Measurements from ENCODE around the gene SORCS1.

SORCS1 gene

DNA sequence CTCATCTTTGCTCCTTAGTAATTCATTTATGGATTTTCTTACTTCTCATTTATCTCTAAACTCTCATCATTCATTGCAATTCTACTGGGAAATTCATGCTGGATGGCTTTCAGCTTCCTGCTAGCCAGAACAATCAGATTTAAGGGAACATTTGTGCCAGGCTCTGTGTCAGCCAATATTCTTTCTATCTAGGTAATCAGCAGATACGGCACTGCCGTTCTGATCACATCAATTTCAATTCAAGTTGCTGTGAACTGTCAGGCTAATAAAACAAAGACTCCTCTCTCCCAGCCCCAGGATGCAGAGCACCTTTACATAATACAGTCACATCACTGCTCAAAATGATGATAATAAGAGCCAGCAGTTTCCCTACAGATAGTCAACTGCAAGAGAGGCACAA lies 468.3 kb downstream of the SORCS1 start:
- TF ChIP-seq, protein P1, sequence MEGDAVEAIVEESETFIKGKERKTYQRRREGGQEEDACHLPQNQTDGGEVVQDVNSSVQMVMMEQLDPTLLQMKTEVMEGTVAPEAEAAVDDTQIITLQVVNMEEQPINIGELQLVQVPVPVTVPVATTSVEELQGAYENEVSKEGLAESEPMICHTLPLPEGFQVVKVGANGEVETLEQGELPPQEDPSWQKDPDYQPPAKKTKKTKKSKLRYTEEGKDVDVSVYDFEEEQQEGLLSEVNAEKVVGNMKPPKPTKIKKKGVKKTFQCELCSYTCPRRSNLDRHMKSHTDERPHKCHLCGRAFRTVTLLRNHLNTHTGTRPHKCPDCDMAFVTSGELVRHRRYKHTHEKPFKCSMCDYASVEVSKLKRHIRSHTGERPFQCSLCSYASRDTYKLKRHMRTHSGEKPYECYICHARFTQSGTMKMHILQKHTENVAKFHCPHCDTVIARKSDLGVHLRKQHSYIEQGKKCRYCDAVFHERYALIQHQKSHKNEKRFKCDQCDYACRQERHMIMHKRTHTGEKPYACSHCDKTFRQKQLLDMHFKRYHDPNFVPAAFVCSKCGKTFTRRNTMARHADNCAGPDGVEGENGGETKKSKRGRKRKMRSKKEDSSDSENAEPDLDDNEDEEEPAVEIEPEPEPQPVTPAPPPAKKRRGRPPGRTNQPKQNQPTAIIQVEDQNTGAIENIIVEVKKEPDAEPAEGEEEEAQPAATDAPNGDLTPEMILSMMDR (IDR thresholded peaks at IDR 0.05; ENCODE audit: insufficient read depth, low read depth, low read length, missing control alignments), result no peak
- no peak for DNase-seq (ENCODE audit: low read depth)
- no peak overlapping the region for H3K4me3 ChIP-seq (ENCODE audit: low read depth, low read length)

DNA sequence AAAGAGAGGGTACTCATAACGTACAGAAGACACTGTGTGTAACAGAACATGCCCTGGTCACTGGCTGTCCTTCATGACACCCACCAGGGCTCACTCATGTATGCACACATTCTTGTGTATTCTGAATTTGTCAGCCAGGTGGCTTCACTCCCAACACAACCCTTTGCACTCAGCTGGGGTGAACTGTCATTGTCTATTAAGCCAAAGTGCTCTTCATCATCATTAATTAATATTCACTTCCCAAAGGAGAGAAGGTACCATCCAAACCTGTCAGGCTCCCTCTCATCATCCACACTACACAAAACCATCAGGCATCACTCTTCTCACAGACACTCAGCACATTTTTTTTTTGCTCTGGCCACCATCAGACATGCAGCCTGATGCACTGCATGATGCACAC lies 469.8 kb downstream of the SORCS1 start:
- no peak overlapping the region for H3K4me3 ChIP-seq (ENCODE audit: low read depth, low read length)
- TF ChIP-seq, protein P1 (IDR thresholded peaks at IDR 0.05; ENCODE audit: insufficient read depth, low read depth, low read length, missing control alignments), result no peak
- no peak for DNase-seq (ENCODE audit: low read depth)

GRCh38 chr10:106682175-106682574 lies 482.3 kb downstream of the SORCS1 start:
- DNase-seq (ENCODE audit: low read depth), result no peak
- H3K4me3 ChIP-seq (ENCODE audit: low read depth, low read length), result no peak overlapping the region
- TF ChIP-seq, protein P1 (IDR thresholded peaks at IDR 0.05; ENCODE audit: insufficient read depth, low read depth, low read length, missing control alignments), result no peak

GRCh38 chr10:106680061-106680460 lies 484.4 kb downstream of the SORCS1 start:
- H3K4me3 ChIP-seq (ENCODE audit: low read depth, low read length), result no peak overlapping the region
- TF ChIP-seq, protein P1 (IDR thresholded peaks at IDR 0.05; ENCODE audit: insufficient read depth, low read depth, low read length, missing control alignments), result no peak
- DNase-seq (ENCODE audit: low read depth), result no peak

DNA sequence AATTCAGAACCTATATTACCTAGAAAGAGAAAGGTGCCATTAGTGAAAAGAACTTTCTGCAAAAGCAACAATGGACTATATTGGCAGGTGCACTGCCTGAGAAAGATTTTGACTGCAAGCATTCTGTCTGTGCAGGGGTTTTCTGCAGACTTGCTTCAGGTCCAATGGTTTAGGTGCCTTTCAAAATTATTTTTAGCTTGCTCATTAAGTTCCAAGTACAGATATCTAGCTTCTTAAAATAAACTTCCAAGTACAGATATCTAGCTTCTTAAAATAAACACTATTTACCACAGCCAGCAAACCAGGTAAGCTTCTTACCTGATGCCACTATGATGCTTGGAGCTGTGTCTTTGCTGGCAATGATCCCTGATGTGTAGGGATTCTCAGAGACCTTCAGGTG lies 485.2 kb downstream of the SORCS1 start:
- TF ChIP-seq, protein P1 (IDR thresholded peaks at IDR 0.05; ENCODE audit: insufficient read depth, low read depth, low read length, missing control alignments), result no peak
- H3K4me3 ChIP-seq (ENCODE audit: low read depth, low read length), result no peak overlapping the region
- DNase-seq (ENCODE audit: low read depth), result no peak

DNA sequence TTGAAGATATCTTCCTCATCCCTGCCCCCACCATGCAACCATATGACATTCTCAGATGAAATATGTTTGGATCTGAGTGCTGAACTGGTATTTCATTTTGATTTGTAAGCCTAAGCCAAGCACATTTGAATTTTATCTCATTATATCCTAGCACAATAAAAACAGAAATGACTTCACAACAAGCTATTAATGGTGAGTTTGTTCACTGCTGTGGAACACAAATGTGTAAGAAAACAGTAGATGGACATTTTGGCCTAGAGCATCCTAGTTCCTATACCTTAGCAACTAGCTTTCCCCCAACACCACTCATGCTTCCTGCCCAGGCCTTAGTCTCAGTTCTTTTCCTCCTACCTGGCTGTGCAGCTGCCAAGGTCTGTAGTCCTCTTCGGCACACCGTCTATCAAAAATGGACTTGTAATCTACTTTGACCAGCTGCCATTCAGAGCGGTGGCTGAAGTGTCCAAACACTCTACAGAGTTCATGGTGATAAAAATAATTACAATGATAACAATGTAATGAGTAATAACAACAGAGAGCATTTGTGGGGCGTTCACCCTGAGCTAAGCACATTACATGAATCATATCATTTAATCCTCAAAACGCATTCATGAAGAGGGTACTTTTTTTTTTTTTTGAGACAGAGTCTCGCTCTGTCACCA lies 491.9 kb downstream of the SORCS1 start:
- TF ChIP-seq, protein P1 (IDR thresholded peaks at IDR 0.05; ENCODE audit: insufficient read depth, low read depth, low read length, missing control alignments), result no peak
- H3K4me3 ChIP-seq (ENCODE audit: low read depth, low read length), result no peak overlapping the region
- DNase-seq (ENCODE audit: low read depth), result no peak

DNA sequence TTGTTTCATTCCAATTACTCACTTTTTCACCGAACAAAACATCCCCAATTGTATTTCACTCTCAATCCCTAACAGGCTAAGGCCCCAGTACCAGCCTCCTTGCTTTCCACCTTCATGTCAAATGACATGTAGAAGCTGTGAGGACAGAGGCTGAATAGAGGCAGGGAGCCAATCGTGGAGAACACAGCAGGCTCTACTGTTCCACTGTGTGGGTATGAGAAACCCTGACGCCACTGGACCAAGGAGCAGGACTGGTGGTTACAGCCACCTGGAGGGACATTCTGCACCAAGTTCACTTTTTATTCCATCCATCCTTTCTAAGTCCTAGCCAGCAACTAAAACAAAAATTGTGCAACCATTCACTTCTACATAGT lies 502.8 kb downstream of the SORCS1 start:
- DNase-seq (ENCODE audit: low read depth), result no peak
- H3K4me3 ChIP-seq (ENCODE audit: low read depth, low read length), result no peak overlapping the region
- TF ChIP-seq, protein P1 (IDR thresholded peaks at IDR 0.05; ENCODE audit: insufficient read depth, low read depth, low read length, missing control alignments), result no peak

Measured in GM12865 (cell line).